Endodermal cell (in vitro differentiated cells): Measurements from ENCODE around the gene TARP.

Source experiments
- DNase-seq: peaks from one replicate; pipeline ENCODE4 v3.0.0-alpha.2; 2017
- H3K27ac ChIP-seq: 2 replicates; pipeline ENCODE4 v1.5.1; 2013; ENCODE audit warnings: mild to moderate bottlenecking, low read depth, low read length, moderate library complexity
- H3K27me3 ChIP-seq: 2 replicates; pipeline ENCODE4 v1.6.1; 2013; ENCODE audit warnings: mild to moderate bottlenecking, low read length, moderate library complexity; ENCODE audit not compliant: insufficient read depth, control insufficient read depth, poor library complexity, severe bottlenecking
- H3K36me3 ChIP-seq: 2 replicates; pipeline ENCODE4 v1.7.0; 2013; ENCODE audit warnings: mild to moderate bottlenecking, low read length, moderate library complexity; ENCODE audit not compliant: control insufficient read depth, insufficient read depth
- H3K4me1 ChIP-seq: one replicate; pipeline ENCODE4 v1.7.0; 2013; ENCODE audit warnings: low read length; ENCODE audit not compliant: control insufficient read depth, insufficient read depth
- H3K4me3 ChIP-seq: 2 replicates; pipeline ENCODE4 v1.5.1; 2013; ENCODE audit warnings: mild to moderate bottlenecking, low read length, moderate library complexity
- H3K9ac ChIP-seq: 2 replicates; pipeline ENCODE4 v1.6.1; 2013; ENCODE audit warnings: mild to moderate bottlenecking, low read length, moderate library complexity; ENCODE audit not compliant: poor library complexity, severe bottlenecking; ENCODE audit errors: extremely low read depth
- H3K9me3 ChIP-seq: 2 replicates; pipeline ENCODE4 v1.6.1; 2013; ENCODE audit warnings: mild to moderate bottlenecking, low read length, moderate library complexity; ENCODE audit not compliant: control insufficient read depth
- H3K27ac Mint-ChIP-seq: 2 replicates; pipeline ENCODE4 v1.8.0; 2020; ENCODE audit warnings: mixed read lengths
- H3K27me3 Mint-ChIP-seq: 2 replicates; pipeline ENCODE4 v1.8.0; 2021; ENCODE audit warnings: mild to moderate bottlenecking, mixed read lengths; ENCODE audit not compliant: insufficient read depth
- H3K36me3 Mint-ChIP-seq: 2 replicates; pipeline ENCODE4 v1.8.0; 2020; ENCODE audit warnings: low read depth, mixed read lengths
- H3K4me1 Mint-ChIP-seq: 2 replicates; pipeline ENCODE4 v1.8.0; 2020; ENCODE audit warnings: mixed read lengths
- H3K4me3 Mint-ChIP-seq: 2 replicates; pipeline ENCODE4 v1.8.0; 2020; ENCODE audit warnings: mild to moderate bottlenecking, moderate library complexity, mixed read lengths
- H3K9me3 Mint-ChIP-seq: 2 replicates; pipeline ENCODE4 v1.8.0; 2020; ENCODE audit warnings: mild to moderate bottlenecking, mixed read lengths
- WGBS, 2 experiments: methylation state at CpG; one replicate each; pipeline versions ENCODE4 v1.1.5 to v1.1.7; 2013; ENCODE audit warnings: missing lambda C conversion rate in 2 of 2, mixed read lengths in 1 of 2; ENCODE audit not compliant: insufficient coverage in 1 of 2, insufficient read length in 1 of 2; 5-methylcytosine and 5-hydroxymethylcytosine counted together
- TF ChIP-seq, protein P1 (sequence below): fragments of 200-600 bp; sonication (generic); conservative IDR thresholded peaks from 2 replicates; pipeline ENCODE4 v1.5.0; 2021; ENCODE audit warnings: antibody characterized with exemption, mild to moderate bottlenecking

TARP gene

DNA sequence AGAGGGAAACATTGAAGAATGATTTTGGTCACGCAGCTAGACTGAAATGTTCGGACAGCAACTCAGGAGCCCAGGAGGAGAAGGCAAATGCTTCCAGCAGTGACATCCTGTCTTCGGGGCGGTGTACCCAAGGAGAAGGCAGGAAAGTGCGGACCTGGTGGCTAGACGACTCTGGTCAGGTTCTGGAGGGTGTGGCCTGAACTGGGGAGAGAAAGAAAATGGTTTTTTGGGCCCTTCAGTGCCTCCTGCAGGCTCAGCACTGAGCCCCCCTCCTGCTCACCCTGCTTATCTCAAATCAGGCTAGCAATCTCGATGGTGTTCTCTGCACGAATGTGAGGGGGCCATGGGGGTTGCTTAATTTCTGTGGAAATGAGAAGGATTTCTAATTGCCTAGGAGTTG is 26.7 kb upstream of the TARP start:
- Histone ChIP-seq H3K9ac (no peak overlapping the region), H3K27ac (no peak overlapping the region), H3K4me1 (no peaks in the 10 kb centered on the region), H3K4me3 (no peak overlapping the region), H3K36me3 (no peaks in the 10 kb centered on the region), H3K27me3 (peaks cover 59% of the 10 kb centered on the region), H3K9me3 (no peaks in the 10 kb centered on the region)
- Mint-ChIP-seq H3K27ac (no peak overlapping the region), H3K36me3 (no peaks in the 10 kb centered on the region), H3K4me3 (no peak overlapping the region), H3K4me1 (no peaks in the 10 kb centered on the region), H3K9me3 (no peaks in the 10 kb centered on the region), H3K27me3 (peaks cover 12% of the 10 kb centered on the region)
- DNase-seq: no peak
- WGBS, 2 experiments: 73 to 85% methylated on average over 3 to 8 of the region's 8 CpGs
- TF ChIP-seq, protein P1, sequence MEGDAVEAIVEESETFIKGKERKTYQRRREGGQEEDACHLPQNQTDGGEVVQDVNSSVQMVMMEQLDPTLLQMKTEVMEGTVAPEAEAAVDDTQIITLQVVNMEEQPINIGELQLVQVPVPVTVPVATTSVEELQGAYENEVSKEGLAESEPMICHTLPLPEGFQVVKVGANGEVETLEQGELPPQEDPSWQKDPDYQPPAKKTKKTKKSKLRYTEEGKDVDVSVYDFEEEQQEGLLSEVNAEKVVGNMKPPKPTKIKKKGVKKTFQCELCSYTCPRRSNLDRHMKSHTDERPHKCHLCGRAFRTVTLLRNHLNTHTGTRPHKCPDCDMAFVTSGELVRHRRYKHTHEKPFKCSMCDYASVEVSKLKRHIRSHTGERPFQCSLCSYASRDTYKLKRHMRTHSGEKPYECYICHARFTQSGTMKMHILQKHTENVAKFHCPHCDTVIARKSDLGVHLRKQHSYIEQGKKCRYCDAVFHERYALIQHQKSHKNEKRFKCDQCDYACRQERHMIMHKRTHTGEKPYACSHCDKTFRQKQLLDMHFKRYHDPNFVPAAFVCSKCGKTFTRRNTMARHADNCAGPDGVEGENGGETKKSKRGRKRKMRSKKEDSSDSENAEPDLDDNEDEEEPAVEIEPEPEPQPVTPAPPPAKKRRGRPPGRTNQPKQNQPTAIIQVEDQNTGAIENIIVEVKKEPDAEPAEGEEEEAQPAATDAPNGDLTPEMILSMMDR: peak; percentile 15

DNA sequence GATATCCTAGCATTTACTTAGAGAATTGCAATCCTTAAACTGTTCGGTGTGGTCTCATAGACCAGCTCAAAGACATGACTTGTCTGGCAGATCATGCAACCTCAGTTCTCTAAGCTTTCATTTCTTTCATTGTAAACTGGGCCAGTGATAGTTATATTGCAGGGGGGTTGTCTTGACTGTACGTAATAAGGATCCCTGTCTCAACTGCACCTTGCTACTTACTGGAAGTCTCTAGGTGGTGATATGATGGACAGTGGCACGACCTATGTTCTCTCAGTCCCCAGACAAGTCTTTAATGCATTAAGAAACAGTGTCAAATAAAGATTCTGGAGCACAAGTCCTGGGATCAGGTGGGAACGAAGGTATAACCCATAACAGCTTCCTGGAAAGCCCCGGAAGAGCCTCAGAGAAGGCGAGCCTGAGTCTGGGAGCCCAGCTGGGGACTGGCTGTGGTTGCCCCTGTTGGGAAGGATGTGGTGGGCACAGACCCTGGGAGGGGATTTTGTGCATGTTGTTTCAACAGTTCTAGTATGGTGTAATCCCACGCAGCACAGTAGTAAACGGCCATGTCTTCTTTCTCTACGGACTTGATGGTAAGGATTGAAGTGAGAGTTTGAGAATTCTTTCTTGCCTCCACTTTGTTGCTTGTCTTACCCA is 26.0 kb upstream of the TARP start:
- WGBS, 2 experiments: 91 to 100% methylated on average over 3 to 9 of the region's 9 CpGs
- Mint-ChIP-seq H3K36me3 (no peaks in the 10 kb centered on the region), H3K4me3 (no peak overlapping the region), H3K27ac (no peak overlapping the region), H3K27me3 (peaks cover 4% of the 10 kb centered on the region), H3K4me1 (no peaks in the 10 kb centered on the region), H3K9me3 (no peaks in the 10 kb centered on the region)
- H3K27ac ChIP-seq: no peak overlapping the region
- no peaks in the 10 kb centered on the region for H3K36me3 ChIP-seq
- no peaks in the 10 kb centered on the region for H3K9me3 ChIP-seq
- no peak overlapping the region for H3K9ac ChIP-seq
- peaks cover 51% of the 10 kb centered on the region for H3K27me3 ChIP-seq
- TF ChIP-seq, protein P1: no peak
- DNase-seq: no peak
- H3K4me3 ChIP-seq: no peak overlapping the region
- no peaks in the 10 kb centered on the region for H3K4me1 ChIP-seq

DNA sequence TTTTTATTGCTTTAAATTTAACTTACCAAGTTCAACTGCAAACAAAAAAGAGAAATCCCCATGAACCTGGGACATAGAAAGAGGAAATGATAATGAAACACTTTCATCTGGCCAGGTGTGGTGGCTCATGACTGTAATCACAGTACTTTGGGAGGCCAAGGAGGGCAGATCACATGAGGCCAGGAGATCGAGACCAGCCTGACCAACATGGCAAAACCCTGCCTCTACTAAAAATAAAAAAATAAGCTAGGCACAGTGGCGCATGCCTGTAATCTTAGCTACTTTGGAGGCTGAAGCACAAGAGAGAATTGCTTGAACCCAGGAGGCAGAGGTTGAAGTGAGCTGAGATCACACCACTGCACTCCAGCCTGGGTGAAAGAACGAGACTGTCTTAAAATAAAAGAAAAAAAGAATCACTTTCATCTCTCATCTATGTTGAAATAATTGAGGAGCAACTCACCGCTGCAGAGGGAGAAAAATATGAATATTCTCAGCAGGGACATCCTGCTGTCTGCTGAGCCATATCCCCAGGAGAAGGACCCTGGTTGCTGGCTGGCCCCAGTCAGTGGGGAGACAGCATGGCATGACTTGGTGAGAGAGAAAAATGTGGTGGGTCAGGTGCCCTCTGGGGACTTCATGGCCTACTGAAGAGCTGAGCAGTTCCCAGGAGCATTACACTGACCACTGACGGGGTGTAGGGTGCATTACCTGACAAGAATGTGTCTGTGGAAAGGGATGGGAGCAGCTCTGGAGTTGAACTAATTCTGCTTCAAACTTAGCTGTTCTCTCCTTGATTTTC is 22.8 kb upstream of the TARP start:
- Mint-ChIP-seq H3K27me3 (no peaks in the 10 kb centered on the region), H3K4me3 (no peak overlapping the region), H3K9me3 (no peaks in the 10 kb centered on the region), H3K27ac (no peak overlapping the region), H3K4me1 (no peaks in the 10 kb centered on the region), H3K36me3 (no peaks in the 10 kb centered on the region)
- H3K27me3 ChIP-seq: peaks cover 23% of the 10 kb centered on the region
- 93 to 100% methylated on average over 2 to 5 of the region's 5 CpGs for WGBS, 2 experiments
- no peak overlapping the region for H3K9ac ChIP-seq
- H3K27ac ChIP-seq: no peak overlapping the region
- DNase-seq: no peak
- no peaks in the 10 kb centered on the region for H3K4me1 ChIP-seq
- no peak overlapping the region for H3K4me3 ChIP-seq
- H3K9me3 ChIP-seq: no peaks in the 10 kb centered on the region
- H3K36me3 ChIP-seq: no peaks in the 10 kb centered on the region
- TF ChIP-seq, protein P1: no peak
